GM18511 (cell line): ENCODE data around the gene LCT.
A peak's percentile ranks its signal among the peaks of the same experiment; 100 is the strongest.
"Not testable (repeated sequence)": the region's sequence is repeated elsewhere in the genome, so short reads cannot be mapped to it uniquely, and the experiment has no call there.

Source experiments
- ATAC-seq: cut with Tn5 transposase; IDR thresholded peaks from one replicate; pipeline ENCODE4 v1.9.1; 2021; ENCODE audit warnings: mild to moderate bottlenecking, moderate library complexity; ENCODE audit not compliant: unreplicated experiment

Gene LCT

DNA sequence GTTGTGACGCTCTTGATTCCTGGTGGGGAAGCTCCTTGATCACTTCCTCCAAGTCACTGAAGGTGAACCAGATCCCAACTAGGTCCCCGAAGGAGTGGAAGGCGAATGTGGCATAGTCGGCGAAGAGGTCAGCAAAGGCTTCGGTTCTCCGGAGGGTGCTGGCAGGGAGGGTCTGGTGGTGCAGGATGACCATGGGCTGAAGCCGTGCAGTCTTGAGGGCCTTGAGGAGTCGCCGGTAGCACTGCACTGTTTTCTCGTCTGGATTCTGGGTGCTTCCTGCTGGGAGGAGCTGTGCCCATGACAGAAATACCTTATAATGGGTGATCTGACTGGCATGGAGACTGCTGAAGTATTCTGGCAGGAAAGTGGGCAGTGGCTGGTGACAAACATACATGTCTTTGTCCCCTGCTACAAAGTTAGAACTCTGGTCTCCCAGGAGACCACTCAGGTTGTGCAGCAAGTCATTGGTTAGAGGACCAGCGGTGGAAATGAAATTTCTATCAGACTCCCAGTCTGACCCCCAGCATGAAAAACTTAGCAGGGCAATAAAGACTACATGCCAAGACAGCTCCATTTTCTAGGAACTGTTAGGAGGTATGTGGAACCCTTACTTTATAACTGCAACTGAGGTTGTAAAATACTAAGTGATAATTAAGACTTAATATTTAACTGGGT lies at the start of gene LCT:
TSS of gene LCT (minus strand) at position 589 of the 675 bp plus-strand sequence. CDS start at position 574, 15 bp downstream.
- no peak for ATAC-seq

DNA sequence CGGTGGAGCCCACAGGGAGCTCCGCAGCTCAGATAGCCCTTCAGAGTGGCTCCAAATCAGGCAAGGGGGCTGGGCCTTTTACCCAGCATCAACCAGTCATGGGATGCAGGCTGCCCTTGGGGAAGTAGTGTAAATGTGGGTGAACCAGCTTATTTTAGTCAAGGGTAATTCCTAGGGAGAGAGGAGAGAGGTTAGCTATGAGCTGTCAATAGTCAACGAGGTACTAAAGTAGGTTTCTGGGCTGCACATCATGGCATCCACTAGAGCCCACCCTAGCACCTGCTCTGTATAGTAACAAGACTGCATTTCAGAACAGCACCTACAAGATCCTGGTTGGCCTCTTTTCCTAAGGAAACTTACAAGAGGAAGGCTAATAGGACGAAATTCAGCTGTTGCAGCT lies 48.7 kb upstream of the LCT start:
- ATAC-seq, result no peak

DNA sequence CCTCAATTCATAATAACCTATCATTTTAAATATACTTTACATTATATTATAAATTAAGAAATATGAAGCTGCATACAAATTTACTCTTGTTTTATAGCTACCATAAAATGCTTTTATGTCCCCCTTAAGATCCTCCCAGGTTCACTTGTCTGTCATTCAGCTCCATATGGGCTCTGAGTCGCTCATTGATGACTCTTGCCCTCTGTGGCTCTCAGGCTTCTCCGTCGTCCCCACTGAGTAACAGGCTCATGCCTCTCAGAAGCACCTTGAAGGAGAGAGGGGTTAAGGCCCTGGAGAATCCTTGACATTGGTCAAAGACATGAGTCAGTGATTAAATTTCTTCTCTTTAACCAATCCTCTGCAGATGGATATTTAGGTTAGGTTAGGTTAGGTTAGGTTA lies 45.4 kb upstream of the LCT start:
- ATAC-seq, result no peak

DNA sequence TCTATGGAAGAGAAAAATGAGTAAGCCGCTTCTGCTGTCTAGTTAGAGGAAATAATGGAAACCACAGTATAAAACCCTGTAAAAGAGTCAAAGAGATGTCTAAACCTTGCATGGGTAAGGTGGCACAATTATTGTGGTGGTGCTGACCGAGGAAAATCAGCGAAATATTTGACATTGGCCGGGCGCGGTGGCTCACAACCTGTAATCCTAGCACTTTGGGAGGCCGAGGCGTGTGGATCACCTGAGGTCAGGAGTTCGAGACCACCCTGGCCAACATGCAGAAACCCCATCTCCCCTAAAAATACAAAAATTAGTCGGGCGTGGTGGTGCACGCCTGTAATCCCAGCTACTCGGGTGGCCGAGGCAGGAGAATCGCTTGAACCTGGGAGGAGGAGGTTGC lies 39.8 kb upstream of the LCT start:
- ATAC-seq, result not testable (repeated sequence)

DNA sequence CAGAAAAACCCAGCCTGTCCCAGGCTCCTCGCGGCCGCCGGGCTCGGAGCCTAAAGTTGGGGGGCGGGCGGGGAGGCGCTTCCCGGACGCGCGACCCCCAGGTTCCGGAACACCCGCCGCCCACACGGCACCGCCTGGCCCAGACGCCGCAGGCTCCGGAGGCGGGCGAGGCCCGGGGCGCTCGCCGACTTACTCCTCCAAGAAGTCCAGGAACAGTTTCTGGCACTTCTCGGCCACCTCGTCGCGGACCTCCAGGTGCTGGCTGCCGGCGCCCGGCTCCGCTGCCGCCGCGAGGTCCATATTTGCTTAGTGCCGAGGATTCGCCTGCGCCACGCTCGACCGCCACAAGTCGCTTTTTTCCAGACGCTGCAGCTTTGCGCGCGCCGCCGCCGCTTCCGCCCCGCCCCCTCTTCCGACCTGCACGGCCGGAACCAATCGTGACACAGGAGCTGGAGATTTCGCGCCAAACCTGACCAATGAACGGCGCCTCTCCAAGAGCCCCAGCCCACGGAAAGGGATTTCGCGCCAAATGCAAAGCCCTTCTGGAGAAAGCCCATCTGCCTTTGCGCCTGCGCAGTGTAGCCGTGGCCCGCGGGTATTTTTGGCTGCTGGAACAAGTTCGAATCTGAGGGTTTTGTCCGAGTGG lies 39.2 kb upstream of the LCT start, which contains the start of gene MCM6:
TSS of gene MCM6 (minus strand) at position 378 of the 646 bp plus-strand sequence. CDS start at position 300, 78 bp downstream.
- ATAC-seq, result peak; percentile 93

DNA sequence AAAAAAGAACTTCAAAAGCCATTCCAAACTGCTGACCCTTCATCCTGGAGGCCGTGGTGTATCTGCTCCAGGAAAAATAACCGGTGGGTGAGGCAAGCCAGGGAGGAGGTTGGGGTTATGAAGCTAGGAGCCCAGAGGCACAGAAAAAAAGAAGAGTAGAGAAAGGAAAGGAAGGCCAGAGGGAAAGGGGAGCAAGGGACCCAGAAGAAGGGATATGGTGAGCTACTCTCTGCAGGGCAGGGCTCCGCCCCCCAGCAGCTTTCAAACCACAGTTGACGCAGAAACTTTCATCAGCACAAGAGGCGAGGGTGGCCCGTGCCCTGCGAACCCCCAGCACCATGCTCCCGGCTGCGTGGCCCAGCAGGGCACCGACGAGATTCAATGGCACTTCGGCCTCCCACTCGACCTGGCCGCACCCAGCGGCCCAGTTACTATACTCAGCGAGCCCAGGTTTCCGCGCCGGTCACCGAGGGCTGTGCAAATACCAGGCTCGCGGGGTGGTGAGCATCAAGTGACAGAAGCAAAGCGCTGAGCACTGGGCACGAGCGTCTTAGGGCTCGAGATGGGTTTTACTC lies 38.6 kb upstream of the LCT start:
- peak; percentile 73 for ATAC-seq

DNA sequence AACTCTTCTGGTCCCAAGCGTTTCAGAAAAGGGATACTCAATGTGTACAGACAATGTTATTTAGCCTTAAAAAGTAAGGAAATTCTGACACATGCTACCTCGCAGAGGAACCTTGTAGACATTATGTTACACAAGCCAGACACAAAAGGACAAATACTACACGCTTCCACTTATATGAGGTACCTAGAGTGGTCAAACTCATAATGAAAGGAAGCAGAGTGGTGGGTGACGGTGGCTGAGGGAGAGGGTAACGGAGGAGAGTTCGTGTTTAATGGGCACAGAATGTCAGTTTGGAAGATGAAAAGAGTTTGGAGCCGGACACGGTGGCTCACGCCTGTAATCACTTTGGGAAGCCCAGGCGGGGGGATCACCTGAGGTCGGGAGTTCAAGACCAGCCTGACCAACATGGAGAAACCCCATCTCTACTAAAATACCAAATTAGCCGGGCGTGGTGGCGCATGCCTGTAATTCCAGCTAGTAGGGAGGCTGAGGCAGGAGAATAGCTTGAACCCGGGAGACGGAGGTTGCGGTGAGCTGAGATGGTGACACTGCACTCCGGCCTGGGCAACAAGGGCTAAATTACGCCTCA lies 37.9 kb upstream of the LCT start:
- no peak for ATAC-seq

DNA sequence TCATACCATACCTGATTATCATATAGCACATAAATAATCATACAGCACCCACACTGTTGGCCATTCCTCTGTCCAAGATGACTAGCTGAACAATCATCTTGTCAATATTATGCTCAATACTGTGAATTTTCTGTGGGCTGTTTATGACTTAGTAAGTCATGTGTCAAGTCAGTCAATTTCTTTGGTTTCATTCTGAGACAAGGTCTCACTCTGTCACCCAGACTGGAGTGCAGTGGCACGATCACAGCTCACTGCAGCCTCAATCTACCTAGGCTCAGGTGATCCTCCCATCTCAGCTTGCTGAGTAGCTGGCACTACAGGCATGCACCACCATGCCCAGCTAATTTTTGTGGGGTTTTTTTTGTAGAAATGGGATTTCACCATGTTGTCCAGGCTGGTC lies 33.6 kb upstream of the LCT start:
- peak; percentile 47 for ATAC-seq

DNA sequence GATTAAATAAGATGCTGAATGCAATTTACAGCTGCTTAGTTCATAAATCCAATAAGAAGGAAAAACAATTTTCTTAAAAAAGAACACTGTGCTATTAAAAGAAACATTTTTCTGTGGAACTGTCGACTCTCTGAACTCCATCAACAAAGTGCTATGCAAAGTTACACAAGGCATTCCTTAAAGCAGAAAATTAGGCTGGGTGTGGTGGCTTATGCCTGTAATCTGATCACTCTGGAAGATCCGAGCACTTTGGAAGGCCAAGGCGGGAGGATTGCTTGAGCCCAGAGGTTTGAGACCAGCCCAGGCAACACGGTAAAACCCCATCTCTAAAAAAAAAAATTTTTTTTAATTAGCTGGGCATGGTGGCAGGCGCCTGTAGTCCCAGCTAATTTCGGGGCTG lies 26.2 kb upstream of the LCT start:
- ATAC-seq, result no peak

DNA sequence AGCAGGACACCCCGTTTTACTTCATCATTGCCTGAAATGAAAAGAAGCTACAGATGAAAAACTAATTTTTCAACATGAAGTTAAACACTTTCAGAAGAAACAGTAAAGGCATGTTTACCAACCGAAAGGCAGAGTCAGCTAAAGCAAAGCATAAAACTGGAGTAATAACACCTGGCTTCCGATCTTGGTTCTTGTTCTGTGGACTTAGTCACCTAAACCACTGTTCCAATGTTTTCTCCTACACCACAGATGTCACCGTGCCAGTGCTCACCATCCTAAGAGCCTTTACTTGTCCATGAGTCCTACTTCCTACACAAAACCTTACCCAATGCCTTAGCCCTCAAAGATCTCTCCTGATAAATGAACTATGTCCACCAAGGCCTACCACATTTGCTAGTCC lies 25.7 kb upstream of the LCT start:
- no peak for ATAC-seq

DNA sequence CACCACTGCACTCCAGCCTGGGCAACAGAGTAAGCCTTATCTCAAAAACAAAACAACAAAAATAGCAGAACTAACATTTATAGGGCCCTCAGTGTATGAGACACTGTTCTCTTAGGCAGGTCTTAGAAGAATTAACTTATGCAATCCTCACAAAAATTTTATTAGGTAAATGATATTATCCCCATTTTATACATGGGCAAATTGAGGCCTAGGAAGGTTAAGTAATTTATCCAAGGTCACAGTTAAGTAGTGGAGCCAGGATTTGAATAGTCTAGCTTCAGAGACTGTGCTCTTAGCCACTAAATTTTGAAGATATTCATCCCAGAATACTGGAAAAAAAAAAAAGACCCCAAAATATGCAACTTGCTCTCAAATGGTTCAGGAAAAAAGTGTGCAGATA lies 16.4 kb upstream of the LCT start:
- ATAC-seq, result no peak

DNA sequence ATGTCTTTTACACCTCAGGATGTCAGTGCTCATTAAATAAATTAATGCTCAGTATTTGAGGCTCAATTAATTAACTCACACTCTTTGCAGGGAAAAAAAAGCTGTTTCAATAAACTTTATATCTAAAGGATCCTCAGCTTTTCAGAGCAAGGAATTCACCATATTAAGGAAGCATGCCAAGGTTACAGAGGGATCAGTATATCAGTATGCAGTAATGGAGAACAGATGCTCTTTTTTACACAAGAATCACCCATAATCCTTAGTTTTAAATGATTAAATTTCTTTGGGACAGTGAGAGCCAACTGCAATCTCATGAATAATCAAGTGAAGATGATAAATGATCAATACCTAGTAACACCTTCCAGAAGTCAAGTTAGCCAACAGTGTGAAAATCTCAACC lies 14.9 kb upstream of the LCT start:
- no peak for ATAC-seq

DNA sequence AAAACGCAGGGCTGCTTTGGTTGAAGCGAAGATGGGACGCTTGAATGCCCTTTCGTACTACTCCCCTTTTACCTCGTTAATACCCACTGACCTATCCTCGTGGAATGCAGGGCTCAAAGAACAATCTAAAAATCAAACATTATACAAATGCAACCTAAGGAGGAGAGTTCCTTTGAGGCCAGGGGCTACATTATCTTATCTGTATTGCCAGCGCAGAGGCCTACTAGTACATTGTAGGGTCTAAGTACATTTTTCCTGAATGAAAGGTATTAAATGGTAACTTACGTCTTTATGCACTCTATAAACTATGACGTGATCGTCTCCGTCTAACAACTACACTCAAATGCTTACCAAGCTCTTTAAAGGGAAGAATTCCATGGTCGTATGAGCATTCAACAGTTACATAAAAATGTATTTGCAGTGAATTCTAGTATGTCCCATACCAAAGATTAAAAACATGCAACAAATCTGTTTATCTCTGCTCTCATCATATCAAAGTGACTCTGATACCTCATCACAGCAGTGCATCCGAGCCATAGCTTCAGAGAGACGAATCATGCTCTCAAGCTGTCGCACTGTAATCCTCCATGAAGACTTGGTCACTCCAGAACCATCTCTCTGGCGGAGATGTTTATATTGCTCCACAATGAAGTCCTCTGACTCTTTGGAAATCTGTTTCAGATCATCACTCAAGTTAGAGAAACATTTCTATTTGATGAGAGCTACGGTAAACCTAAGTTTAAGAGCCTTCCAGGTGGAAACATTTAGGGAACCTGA lies 14.1 kb upstream of the LCT start:
- ATAC-seq, result no peak

DNA sequence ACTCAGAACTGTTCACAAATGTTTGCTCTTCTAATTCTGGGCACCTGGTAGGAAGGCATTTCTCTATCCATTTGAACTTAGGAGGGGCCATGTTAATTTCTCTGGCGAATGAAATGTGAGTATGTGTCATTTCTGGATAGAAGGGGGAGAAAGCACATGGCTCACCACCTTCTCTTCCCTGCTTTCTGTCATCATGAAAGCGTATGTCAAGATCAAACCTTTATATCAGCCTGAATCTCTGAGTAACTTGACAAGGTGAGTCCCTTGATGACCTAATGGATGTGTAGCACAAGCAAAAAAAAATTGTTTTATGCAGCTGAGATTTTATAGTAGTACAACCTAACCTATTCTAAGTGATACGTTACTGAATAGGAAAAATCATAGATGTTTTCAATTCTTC lies 12.1 kb upstream of the LCT start:
- ATAC-seq, result no peak

DNA sequence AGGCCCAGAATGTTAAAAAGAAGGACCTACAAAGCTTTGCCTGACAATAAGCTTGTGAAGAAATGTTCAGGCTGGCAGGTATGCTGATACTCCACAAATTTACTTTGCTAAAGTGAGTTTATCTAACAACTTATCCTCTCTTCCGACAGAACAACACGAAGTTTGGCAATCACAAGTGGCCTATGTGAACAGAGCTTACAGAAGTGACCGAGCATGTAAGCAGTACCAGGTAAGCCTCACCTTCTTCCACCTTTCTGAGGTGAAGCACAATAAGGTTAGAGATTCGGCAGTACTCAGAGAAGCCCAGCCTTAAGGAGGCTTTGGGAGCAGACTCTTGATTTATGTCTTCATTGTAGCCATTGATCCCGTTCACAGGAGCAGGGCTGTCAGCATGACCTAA lies 9.0 kb upstream of the LCT start:
- no peak for ATAC-seq

DNA sequence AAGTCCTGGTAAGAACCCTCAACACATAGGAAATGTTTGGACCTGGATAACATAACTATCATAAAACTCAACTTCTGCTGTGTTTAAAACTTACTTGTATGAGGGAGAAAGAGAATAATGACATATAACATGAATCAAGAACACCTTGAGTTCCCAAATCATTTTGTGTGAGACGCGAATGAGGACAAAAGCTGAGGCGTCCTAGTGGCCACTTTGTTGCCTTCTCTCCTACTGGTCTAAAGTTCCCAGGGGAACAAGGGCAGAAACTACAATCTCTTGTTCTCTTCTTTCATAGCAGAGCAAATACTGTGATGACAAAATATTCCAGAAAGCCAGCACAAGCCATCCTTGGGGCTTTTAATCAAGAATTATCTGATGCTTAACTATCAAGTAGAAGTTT lies 8.3 kb upstream of the LCT start:
- no peak for ATAC-seq

DNA sequence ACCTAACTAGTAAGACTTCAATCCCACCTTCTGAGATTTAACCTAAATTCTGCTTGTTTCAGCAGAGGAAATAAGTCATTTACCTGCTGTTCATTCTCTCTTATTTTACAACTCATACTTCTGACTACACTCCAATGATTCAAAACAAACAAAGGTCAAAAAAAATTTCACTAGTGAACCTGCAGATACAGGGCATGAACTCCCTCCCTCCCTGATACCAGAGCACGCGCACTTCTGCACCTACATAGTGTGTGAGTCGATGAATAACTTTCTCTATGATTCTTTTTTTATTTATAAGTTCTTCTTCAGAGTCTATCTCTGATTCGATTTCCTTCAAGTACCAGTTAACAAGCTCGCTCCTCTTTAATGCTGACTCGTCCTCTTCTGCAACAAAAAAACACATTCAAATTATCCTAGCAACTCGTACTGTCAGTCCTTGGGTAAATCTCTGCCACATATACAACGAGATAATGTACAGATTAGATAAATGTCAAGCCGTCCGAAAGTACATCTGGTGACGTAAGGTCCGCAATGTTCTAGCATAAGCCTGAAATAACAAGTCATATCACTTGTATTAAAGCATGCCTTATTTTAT lies 7.4 kb upstream of the LCT start:
- ATAC-seq, result no peak

DNA sequence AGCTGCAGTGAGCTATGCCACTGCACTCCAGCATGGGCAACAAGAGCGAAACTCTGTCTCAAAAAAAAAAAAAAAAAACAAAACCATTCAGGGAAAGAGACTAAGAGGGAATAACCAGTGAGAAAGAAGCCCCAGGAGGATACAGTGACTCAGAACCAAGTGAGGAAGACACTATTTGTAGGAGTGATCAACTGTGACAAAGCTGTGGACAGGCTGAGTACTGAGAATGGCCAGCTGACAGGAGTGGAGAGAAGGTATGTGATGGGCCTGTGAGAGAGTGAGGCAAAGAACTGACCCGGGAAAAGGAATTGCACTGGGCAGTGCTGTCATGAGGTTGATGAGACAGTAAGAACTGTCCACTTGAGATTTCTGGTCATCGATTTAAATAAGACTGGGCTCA lies 6.7 kb upstream of the LCT start:
- no peak for ATAC-seq

DNA sequence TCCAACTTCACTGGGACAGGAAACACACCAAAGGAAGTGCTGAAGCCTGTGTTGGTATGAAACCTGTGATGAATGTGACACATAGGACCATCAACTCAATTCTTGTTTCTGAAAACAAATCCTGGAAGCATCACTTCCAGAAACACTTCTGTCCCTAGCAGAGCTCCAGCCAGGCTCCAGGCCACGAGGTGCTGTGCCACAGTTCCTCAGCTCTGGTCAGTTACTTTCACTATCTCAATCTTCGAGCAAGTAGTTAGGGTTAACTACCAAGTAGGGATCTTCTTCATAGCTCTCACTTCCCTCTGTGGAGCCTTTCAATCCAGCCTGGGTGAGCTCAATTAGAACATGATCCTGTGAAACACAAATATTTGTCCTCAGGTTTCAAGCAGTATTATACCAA lies 3.6 kb upstream of the LCT start:
- ATAC-seq, result peak; percentile 65

DNA sequence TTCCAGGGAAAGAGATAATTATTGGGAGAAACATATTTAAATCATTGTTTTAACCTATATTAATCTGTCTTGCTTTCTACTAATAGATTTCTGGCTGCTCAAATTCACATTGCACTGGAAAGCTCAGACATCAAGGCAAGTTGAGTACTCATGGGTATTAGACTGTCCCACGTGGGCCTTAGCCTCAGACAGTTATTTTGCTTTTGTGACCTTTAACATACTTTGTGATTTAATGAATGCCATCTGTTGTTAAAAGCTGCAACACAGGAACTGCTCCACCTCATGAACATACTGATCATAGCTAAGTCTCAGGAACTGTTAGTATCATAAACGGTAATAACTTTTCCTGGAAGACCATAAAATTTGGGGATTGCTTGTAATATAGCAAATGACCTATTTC lies 2.7 kb upstream of the LCT start:
- no peak for ATAC-seq

DNA sequence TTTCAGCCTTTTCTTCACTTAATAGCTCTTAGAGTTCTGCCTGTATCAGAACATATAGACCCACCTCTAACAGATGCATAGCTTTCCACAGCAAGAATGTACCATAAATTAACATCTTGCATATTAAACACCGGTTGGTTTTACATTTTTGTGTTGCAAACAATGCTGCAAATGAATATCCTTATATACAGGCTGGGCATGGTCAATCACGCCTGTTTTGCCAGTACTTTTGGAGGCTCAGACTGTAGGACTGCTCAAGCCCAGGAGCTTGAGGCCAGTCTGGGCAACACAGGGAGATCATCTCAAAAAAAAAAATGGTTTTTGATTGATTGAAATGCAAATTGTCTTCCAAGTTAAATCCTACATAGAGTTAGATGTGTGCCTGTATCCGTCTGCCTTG lies 1.5 kb upstream of the LCT start:
- no peak for ATAC-seq
